ENCODE results near the gene TBC1D17. TPM values are rescaled to one million over a fixed set of nuclear protein-coding genes. Genes with fewer than 3 reads are reported as not detected.

The TBC1D17 gene
- polyA plus RNA-seq, 1 donor from 2014 or later = 13.1 TPM

- H3F3A ChIP-seq (ENCODE audit: insufficient read depth, low read length, poor library complexity, severe bottlenecking) = no peaks in the 10 kb centered on the region
- TF ChIP-seq EZH2 (IDR thresholded peaks at IDR 0.05; ENCODE audit: borderline replicate concordance, insufficient read depth, low read length, poor library complexity, severe bottlenecking) (no peak), TAF1 (IDR thresholded peaks at IDR 0.05; ENCODE audit: low read depth) (no peak), SMC3 (conservative IDR thresholded peaks at IDR 0.05; ENCODE audit: poor library complexity) (no peak), POLR2AphosphoS5 (IDR thresholded peaks at IDR 0.05) (no peak), RAD21 (conservative IDR thresholded peaks at IDR 0.05) (no peak), MXI1 (conservative IDR thresholded peaks at IDR 0.05; ENCODE audit: poor library complexity, severe bottlenecking) (no peak), EP300 (conservative IDR thresholded peaks at IDR 0.05; ENCODE audit: poor library complexity, severe bottlenecking) (no peak)
- TF ChIP-seq, protein P1, sequence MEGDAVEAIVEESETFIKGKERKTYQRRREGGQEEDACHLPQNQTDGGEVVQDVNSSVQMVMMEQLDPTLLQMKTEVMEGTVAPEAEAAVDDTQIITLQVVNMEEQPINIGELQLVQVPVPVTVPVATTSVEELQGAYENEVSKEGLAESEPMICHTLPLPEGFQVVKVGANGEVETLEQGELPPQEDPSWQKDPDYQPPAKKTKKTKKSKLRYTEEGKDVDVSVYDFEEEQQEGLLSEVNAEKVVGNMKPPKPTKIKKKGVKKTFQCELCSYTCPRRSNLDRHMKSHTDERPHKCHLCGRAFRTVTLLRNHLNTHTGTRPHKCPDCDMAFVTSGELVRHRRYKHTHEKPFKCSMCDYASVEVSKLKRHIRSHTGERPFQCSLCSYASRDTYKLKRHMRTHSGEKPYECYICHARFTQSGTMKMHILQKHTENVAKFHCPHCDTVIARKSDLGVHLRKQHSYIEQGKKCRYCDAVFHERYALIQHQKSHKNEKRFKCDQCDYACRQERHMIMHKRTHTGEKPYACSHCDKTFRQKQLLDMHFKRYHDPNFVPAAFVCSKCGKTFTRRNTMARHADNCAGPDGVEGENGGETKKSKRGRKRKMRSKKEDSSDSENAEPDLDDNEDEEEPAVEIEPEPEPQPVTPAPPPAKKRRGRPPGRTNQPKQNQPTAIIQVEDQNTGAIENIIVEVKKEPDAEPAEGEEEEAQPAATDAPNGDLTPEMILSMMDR (IDR thresholded peaks at IDR 0.05; ENCODE audit: poor library complexity, severe bottlenecking) = no peak
- TF ChIP-seq, protein P2, sequence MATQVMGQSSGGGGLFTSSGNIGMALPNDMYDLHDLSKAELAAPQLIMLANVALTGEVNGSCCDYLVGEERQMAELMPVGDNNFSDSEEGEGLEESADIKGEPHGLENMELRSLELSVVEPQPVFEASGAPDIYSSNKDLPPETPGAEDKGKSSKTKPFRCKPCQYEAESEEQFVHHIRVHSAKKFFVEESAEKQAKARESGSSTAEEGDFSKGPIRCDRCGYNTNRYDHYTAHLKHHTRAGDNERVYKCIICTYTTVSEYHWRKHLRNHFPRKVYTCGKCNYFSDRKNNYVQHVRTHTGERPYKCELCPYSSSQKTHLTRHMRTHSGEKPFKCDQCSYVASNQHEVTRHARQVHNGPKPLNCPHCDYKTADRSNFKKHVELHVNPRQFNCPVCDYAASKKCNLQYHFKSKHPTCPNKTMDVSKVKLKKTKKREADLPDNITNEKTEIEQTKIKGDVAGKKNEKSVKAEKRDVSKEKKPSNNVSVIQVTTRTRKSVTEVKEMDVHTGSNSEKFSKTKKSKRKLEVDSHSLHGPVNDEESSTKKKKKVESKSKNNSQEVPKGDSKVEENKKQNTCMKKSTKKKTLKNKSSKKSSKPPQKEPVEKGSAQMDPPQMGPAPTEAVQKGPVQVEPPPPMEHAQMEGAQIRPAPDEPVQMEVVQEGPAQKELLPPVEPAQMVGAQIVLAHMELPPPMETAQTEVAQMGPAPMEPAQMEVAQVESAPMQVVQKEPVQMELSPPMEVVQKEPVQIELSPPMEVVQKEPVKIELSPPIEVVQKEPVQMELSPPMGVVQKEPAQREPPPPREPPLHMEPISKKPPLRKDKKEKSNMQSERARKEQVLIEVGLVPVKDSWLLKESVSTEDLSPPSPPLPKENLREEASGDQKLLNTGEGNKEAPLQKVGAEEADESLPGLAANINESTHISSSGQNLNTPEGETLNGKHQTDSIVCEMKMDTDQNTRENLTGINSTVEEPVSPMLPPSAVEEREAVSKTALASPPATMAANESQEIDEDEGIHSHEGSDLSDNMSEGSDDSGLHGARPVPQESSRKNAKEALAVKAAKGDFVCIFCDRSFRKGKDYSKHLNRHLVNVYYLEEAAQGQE (IDR thresholded peaks at IDR 0.05; ENCODE audit: borderline replicate concordance) = no peak
- H3K9me3 ChIP-seq (ENCODE audit: low read length) = peaks cover 6% of the 10 kb centered on the region
- H3K27ac ChIP-seq (ENCODE audit: low read length) = no peak overlapping the region
- no peaks in the 10 kb centered on the region for H3K27me3 ChIP-seq (ENCODE audit: insufficient read depth, low read depth, low read length)
- no peak overlapping the region for H3K4me3 ChIP-seq (ENCODE audit: low read length)
- H2AFZ ChIP-seq (ENCODE audit: low read depth, low read length) = no peak overlapping the region
- H3K79me2 ChIP-seq (replicated peaks; ENCODE audit: insufficient read depth, low read length) = peaks cover 14% of the 10 kb centered on the region
- no peaks in the 10 kb centered on the region for H3K9me2 ChIP-seq (ENCODE audit: insufficient read depth, low read length)
- H3K4me2 ChIP-seq (ENCODE audit: low read length) = no peak overlapping the region
- peaks cover 9% of the 10 kb centered on the region for H3K36me3 ChIP-seq (ENCODE audit: insufficient read depth, low read length)
- H3K9ac ChIP-seq (ENCODE audit: low read length) = no peak overlapping the region
- H4K20me1 ChIP-seq (ENCODE audit: insufficient read depth) = no peaks in the 10 kb centered on the region
These were observed 1.9 kb downstream of the TBC1D17 start for GRCh38 chr19:49879243-49879963.

DNA sequence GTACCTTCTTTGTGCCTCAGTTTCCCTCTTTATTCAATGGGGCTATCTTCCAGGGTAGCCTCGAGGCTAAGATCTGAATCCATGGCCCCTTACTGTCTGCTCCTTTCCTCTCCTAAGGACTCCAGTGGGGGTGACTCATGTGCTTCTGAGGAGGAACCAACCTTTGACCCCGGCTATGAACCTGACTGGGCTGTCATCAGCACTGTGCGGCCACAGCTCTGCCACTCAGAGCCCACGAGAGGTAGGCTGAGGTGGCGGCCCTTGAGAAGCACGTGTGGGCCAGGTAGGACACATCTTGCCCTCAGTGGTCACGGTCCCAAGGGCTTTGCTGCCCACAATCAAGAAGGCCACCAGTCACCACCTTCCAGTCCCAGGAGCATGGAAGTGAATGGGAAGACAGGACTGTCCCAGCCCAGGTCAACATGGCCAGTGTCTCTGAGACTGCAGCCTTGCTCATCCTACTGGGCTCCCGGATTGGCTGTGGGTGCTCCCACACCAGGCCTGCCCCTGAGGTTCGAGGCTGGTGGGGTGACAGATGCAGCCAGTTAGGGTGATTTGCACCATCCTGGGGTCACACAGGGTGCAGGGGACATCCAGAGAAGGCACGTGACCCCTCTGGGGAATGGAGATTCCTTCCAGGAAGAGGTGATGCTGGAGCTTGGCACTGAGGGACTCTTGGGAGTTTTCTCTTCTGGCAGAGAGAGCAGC is 2.8 kb downstream of the TBC1D17 start:
- H3K27me3 ChIP-seq (ENCODE audit: insufficient read depth, low read depth, low read length) = no peaks in the 10 kb centered on the region
- H3K79me2 ChIP-seq (replicated peaks; ENCODE audit: insufficient read depth, low read length) = peaks cover 8% of the 10 kb centered on the region
- no peak overlapping the region for H3K4me2 ChIP-seq (ENCODE audit: low read length)
- H3K4me3 ChIP-seq (ENCODE audit: low read length) = no peak overlapping the region
- H3K36me3 ChIP-seq (ENCODE audit: insufficient read depth, low read length) = peaks cover 9% of the 10 kb centered on the region
- no peak overlapping the region for H3K27ac ChIP-seq (ENCODE audit: low read length)
- H3F3A ChIP-seq (ENCODE audit: insufficient read depth, low read length, poor library complexity, severe bottlenecking) = no peaks in the 10 kb centered on the region
- no peak overlapping the region for H3K9ac ChIP-seq (ENCODE audit: low read length)
- H4K20me1 ChIP-seq (ENCODE audit: insufficient read depth) = no peaks in the 10 kb centered on the region
- H3K9me3 ChIP-seq (ENCODE audit: low read length) = peaks cover 6% of the 10 kb centered on the region
- H2AFZ ChIP-seq (ENCODE audit: low read depth, low read length) = no peak overlapping the region
- H3K9me2 ChIP-seq (ENCODE audit: insufficient read depth, low read length) = no peaks in the 10 kb centered on the region
- TF ChIP-seq POLR2AphosphoS5 (IDR thresholded peaks at IDR 0.05) (no peak), TAF1 (IDR thresholded peaks at IDR 0.05; ENCODE audit: low read depth) (no peak), SMC3 (conservative IDR thresholded peaks at IDR 0.05; ENCODE audit: poor library complexity) (no peak), RAD21 (conservative IDR thresholded peaks at IDR 0.05) (no peak), EZH2 (IDR thresholded peaks at IDR 0.05; ENCODE audit: borderline replicate concordance, insufficient read depth, low read length, poor library complexity, severe bottlenecking) (no peak), MXI1 (conservative IDR thresholded peaks at IDR 0.05; ENCODE audit: poor library complexity, severe bottlenecking) (no peak), EP300 (conservative IDR thresholded peaks at IDR 0.05; ENCODE audit: poor library complexity, severe bottlenecking) (no peak)
- TF ChIP-seq, protein P1 (IDR thresholded peaks at IDR 0.05; ENCODE audit: poor library complexity, severe bottlenecking) = no peak
- TF ChIP-seq, protein P2 (IDR thresholded peaks at IDR 0.05; ENCODE audit: borderline replicate concordance) = no peak

Measured in neural cell (in vitro differentiated cells).